Vagina (tissue), 2 donors: Measurements from ENCODE around the gene CIAO3. TPM values are rescaled to one million over a fixed set of nuclear protein-coding genes. Genes with fewer than 3 reads are reported as not detected.

Experiments
- DNase-seq, 2 donors: peaks; one replicate each; pipeline ENCODE4 v3.0.0-alpha.2; 2017; ENCODE audit errors: extremely low spot score in 2 of 2
- H3K27ac ChIP-seq: fragments of 200-600 bp; sonication (generic); one replicate; pipeline ENCODE4 v1.5.1; 2019
- H3K27me3 ChIP-seq: fragments of 200-600 bp; sonication (generic); one replicate; pipeline ENCODE4 v1.5.1; 2019
- H3K36me3 ChIP-seq, 2 donors: fragments of 200-600 bp; sonication (generic); one replicate each; pipeline ENCODE4 v1.5.1; 2017 to 2019
- H3K4me1 ChIP-seq: fragments of 200-600 bp; sonication (generic); one replicate; pipeline ENCODE4 v1.5.1; 2019
- H3K4me3 ChIP-seq, 2 donors: fragments of 200-600 bp; sonication (generic); 1 replicate in 1 of 2; 2 replicates in 1 of 2; pipeline ENCODE4 v1.5.1; 2016 to 2019
- H3K9me3 ChIP-seq: fragments of 200-600 bp; sonication (generic); one replicate; pipeline ENCODE4 v1.5.1; 2019
- CTCF ChIP-seq, 3 experiments: fragments of 450-650 bp in 2 of 3; fragments of 200-600 bp in 1 of 3; sonication (generic) in 1 of 3; IDR thresholded peaks; one replicate each; pipeline ENCODE4 v1.5.1; 2017 to 2019; ENCODE audit warnings: antibody characterized with exemption in 3 of 3, mild to moderate bottlenecking in 2 of 3, moderate library complexity in 2 of 3
- POLR2A ChIP-seq, 2 donors: fragments of 450-650 bp; IDR thresholded peaks; one replicate each; pipeline ENCODE4 v1.6.1; 2017; ENCODE audit warnings: antibody characterized with exemption in 2 of 2, mild to moderate bottlenecking in 2 of 2, moderate library complexity in 2 of 2
- POLR2AphosphoS5 ChIP-seq, 2 donors: sonication (generic); formaldehyde crosslinking; IDR thresholded peaks; one replicate each; pipeline ENCODE4 v1.9.0; 2017; ENCODE audit warnings: antibody characterized with exemption in 2 of 2, mild to moderate bottlenecking in 2 of 2, low read depth in 1 of 2; ENCODE audit not compliant: insufficient read depth in 1 of 2
- intact Hi-C: fragments of 100-400 bp; cut with DNase I; formaldehyde crosslinking; loops from one replicate; pipeline ENCODE4 v1.15.1; 2023
- total RNA-seq: library from RNA; depleted of rRNA; stranded (reverse); fragments of >200 nt; gene quantifications from one replicate; pipeline ENCODE4 v1.2.3, GENCODE V29; 2016

The CIAO3 gene
- total RNA-seq, 1 donor from 2014 or later: 32.7 TPM

GRCh38 chr16:783404-784161 is 42.8 kb upstream of the CIAO3 start:
- H3K27me3 ChIP-seq: no peaks in the 10 kb centered on the region
- H3K4me3 ChIP-seq: no peak overlapping the region
- H3K27ac ChIP-seq: no peak overlapping the region
- DNase-seq: no peak
- TF ChIP-seq POLR2AphosphoS5 (IDR thresholded peaks at IDR 0.05; ENCODE audit: insufficient read depth in 1 of 2, low read depth in 1 of 2): no peak
- no peak for TF ChIP-seq POLR2A (IDR thresholded peaks at IDR 0.05)
- no peak for TF ChIP-seq CTCF (IDR thresholded peaks at IDR 0.05)
- H3K36me3 ChIP-seq: peaks cover 0 to 8% of the 10 kb centered on the region in 2 donors
- peaks cover 31% of the 10 kb centered on the region for H3K4me1 ChIP-seq
- intact Hi-C loops: no loop called here
- H3K9me3 ChIP-seq: no peaks in the 10 kb centered on the region

- H3K4me1 ChIP-seq: peaks cover 30% of the 10 kb centered on the region
- H3K27ac ChIP-seq: no peak overlapping the region
- intact Hi-C loops: no loop called here
- no peaks in the 10 kb centered on the region for H3K27me3 ChIP-seq
- TF ChIP-seq POLR2A (IDR thresholded peaks at IDR 0.05): no peak
- TF ChIP-seq POLR2AphosphoS5 (IDR thresholded peaks at IDR 0.05; ENCODE audit: insufficient read depth in 1 of 2, low read depth in 1 of 2): no peak
- no peak for TF ChIP-seq CTCF (IDR thresholded peaks at IDR 0.05)
- H3K36me3 ChIP-seq: peaks cover 0 to 8% of the 10 kb centered on the region in 2 donors
- no peak overlapping the region for H3K4me3 ChIP-seq
- no peaks in the 10 kb centered on the region for H3K9me3 ChIP-seq
- DNase-seq: no peak
These were observed 42.1 kb upstream of the CIAO3 start for GRCh38 chr16:782766-783403.

- DNase-seq: no peak
- H3K4me3 ChIP-seq: no peak overlapping the region
- H3K27me3 ChIP-seq: no peaks in the 10 kb centered on the region
- peaks cover 23% of the 10 kb centered on the region for H3K4me1 ChIP-seq
- peaks cover 0 to 8% of the 10 kb centered on the region in 2 donors for H3K36me3 ChIP-seq
- intact Hi-C loops: no loop called here
- no peak overlapping the region for H3K27ac ChIP-seq
- TF ChIP-seq CTCF (IDR thresholded peaks at IDR 0.05) (no peak), POLR2A (IDR thresholded peaks at IDR 0.05) (no peak), POLR2AphosphoS5 (IDR thresholded peaks at IDR 0.05; ENCODE audit: insufficient read depth in 1 of 2, low read depth in 1 of 2) (no peak)
- H3K9me3 ChIP-seq: no peaks in the 10 kb centered on the region
These were observed 41.5 kb upstream of the CIAO3 start for GRCh38 chr16:782258-782657.

DNA sequence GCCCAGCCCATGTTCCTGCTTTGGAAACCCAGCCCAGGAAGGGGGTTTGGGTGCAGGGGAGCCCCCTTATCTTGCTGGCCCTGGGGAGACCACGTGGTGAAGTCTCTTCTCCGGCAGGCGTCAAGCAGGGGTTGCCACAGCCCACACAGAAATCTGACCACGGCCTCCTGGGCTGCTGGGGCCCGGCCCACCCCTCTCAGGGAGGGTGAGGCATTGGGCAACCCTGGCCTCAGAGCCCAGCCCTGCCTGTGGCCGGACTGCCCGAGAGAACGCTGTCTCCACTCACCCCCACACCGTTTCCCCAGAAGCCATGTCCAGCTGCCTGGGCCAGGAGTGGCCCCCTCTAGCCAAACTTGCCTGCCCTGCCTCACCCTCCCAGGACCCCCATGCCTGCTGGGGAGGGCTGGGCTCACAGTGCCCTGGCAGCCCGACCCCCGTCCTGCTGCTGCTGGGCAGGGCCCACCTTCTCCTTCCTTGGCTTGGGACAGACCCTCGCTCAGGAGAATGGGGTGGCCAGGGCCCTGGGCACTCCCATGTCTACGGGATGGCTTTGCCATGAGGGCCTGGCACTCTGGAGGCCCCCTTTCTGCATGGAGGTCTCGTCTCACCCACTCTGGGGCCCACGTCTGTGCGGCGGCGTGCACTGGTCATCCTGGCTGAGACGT is 40.7 kb upstream of the CIAO3 start:
- intact Hi-C loops: no loop called here
- DNase-seq: no peak
- H3K4me3 ChIP-seq: no peak overlapping the region
- peaks cover 0 to 8% of the 10 kb centered on the region in 2 donors for H3K36me3 ChIP-seq
- no peaks in the 10 kb centered on the region for H3K27me3 ChIP-seq
- no peak overlapping the region for H3K27ac ChIP-seq
- H3K4me1 ChIP-seq: peaks cover 15% of the 10 kb centered on the region
- TF ChIP-seq POLR2AphosphoS5 (IDR thresholded peaks at IDR 0.05; ENCODE audit: insufficient read depth in 1 of 2, low read depth in 1 of 2): no peak
- H3K9me3 ChIP-seq: no peaks in the 10 kb centered on the region

DNA sequence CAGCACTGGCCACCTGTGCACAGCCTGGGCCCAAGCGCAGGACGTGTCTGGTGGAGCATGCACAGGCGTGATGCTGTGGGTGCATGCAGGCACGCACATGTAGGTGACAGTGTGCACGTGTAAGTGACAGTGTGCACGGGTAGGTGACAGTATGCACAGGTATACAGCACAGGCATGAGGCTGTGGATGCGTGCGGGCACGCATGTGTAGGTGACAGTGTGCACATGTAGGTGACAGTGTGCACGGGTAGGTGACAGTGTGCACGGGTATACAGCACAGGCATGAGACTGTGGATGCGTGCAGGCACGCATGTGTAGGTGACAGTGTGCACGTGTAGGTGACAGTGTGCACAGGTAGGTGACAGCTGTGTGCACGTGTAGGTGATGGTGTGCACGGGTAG is 39.5 kb upstream of the CIAO3 start:
- Histone ChIP-seq H3K4me3 (no peak overlapping the region), H3K9me3 (no peaks in the 10 kb centered on the region), H3K27ac (no peak overlapping the region), H3K4me1 (peaks cover 14% of the 10 kb centered on the region), H3K36me3 (no peaks in the 10 kb centered on the region), H3K27me3 (no peaks in the 10 kb centered on the region)
- TF ChIP-seq POLR2AphosphoS5 (IDR thresholded peaks at IDR 0.05; ENCODE audit: insufficient read depth in 1 of 2, low read depth in 1 of 2) (no peak), POLR2A (IDR thresholded peaks at IDR 0.05) (no peak), CTCF (IDR thresholded peaks at IDR 0.05) (no peak)
- intact Hi-C loops: no loop called here
- no peak for DNase-seq
